ENCODE data around the gene OBP2A.

OBP2A gene

DNA sequence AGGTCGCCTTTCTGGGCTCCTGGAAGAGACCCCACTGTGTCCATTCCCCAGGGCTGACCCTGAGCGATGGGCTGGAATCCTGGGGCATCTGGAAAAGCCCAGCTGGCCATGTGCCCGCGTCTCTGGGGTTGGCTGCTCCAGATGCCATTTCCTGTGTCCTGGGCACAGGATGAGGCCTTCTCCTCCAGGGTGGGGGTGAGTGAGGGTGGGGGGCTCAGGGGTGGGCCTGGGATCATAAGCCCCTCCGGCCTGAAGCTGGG, 46.3 kb downstream of the OBP2A start:
- DNase-seq (ENCODE audit: low spot score) (no peak), FAIRE-seq (no peak)

DNA sequence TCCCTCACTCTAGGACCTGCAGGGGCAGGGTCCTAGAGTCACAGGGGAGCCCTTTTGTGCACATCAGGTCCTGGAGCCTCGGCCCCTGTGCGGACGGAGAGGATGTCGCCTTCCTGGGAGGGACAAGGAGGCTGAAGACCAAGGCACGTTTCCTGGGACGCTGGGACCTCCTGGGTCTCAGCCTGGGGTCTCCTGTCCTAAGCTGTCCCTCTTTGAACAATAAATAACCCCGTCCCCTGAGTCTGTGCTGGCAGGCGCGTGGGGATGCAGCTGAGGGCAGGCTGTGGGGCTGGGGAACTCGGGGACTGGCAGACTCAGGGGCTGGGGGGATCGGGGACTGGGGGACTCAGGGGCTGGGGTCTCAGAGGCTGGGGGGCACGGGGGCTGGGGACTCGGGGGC, 46.7 kb downstream of the OBP2A start:
- DNase-seq (ENCODE audit: low spot score) = no peak
- FAIRE-seq = no peak

DNA sequence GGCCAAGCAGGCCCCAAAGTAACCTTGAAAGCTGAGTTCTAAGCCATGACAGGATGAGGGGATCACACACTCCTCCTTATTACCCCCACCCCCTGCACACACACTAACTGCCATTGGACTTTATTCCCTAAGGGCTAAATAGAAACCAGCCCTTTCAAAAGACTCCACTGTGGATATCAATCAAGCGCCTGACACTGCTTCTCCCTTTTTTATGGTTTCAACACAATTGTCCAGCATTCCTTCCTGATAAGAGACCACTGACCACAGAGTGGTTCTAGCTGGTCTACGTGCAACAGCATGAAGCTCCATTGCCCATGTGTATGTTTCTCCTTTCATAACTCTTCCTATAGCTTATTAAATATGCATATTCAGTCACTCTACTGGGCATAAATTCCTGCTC, 50.3 kb downstream of the OBP2A start:
- no peak for DNase-seq (ENCODE audit: low spot score)
- no peak for FAIRE-seq
